ENCODE data around the gene RNF17. TPM values are rescaled to one million over a fixed set of nuclear protein-coding genes. Genes with fewer than 3 reads are reported as not detected.

Gene RNF17
- total RNA-seq, 4 donors from 2014 or later: 0.42 TPM; not detected in 3

- H3K36me3 ChIP-seq: no peaks in the 10 kb centered on the region
- TF ChIP-seq POLR2AphosphoS5 (IDR thresholded peaks at IDR 0.05): no peak
- no peak for TF ChIP-seq POLR2A (IDR thresholded peaks at IDR 0.05)
- no peak for TF ChIP-seq EP300 (IDR thresholded peaks at IDR 0.05)
- TF ChIP-seq CTCF (IDR thresholded peaks at IDR 0.05): no peak
- no peak overlapping the region for H3K4me3 ChIP-seq
- no peak for ATAC-seq
- H3K9me3 ChIP-seq: no peaks in the 10 kb centered on the region
- peaks cover 24% of the 10 kb centered on the region for H3K27me3 ChIP-seq
- no peaks in the 10 kb centered on the region for H3K4me1 ChIP-seq
- H3K27ac ChIP-seq: no peak overlapping the region
- 100% methylated on average over 2 of the region's 12 CpGs; no CpG with 5 or more reads in 1 of the 2 donors for WGBS, 2 donors (ENCODE audit: low coverage in 1 of 2)
Measured at GRCh38 chr13:24740014-24740890, 23.7 kb upstream of the RNF17 start.

DNA sequence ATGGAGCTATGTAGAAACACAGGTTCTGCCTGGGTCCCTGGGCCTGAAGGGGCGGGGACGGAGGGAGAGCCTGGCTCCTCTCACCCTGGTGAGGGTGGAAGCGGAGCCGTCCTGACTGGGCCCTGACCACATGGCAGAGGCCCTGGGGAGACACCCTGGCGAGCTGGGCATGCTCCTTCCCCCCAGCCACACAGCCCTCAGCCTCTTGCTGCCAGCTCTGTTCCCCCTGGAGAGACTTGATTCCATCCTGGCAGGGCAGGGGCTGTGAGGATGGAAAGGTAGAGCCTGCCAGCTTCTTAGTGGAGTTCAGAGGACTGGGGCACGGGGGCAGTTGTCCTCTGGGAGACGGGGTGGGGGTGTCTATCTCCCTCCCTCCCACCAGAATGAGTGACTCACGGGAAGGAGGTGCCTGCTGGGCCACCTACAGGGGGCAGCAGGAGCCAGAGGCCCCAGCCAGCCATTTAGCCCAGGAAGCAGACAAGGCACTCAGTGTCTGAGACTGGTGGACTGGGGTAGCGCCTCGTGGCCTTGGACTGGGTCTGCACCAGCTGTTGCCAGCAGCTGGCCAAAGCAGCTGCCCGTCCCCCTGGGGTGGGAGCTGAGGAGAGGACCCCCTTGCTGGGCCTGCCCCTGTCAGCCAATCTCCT lies 22.8 kb upstream of the RNF17 start:
- H3K27me3 ChIP-seq: peaks cover 33% of the 10 kb centered on the region

DNA sequence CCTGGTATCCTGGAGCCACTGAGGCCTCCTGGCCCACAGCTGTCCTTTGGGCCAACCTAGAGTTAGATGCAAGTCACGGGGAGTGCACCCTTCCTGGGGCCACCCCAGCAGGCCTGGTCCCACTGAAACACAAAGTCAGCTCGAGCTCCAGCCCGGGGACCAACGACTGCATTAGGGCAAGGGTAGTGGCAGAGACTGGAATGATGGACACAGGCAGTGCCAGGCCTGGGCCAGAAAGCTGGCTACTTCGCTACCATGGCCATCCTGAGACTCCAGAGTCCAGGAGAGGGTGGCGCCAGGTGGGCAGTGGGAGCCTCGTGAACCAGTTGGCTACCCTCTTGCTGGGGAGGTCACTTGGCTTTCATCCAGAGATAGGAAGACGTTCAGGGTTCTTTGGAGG lies 22.2 kb upstream of the RNF17 start:
- no peak overlapping the region for H3K4me3 ChIP-seq
- 0 to 42% methylated on average over 1 to 4 of the region's 8 CpGs for WGBS, 2 donors (ENCODE audit: low coverage in 1 of 2)
- H3K27me3 ChIP-seq: peaks cover 39% of the 10 kb centered on the region
- TF ChIP-seq POLR2A (IDR thresholded peaks at IDR 0.05) (no peak), POLR2AphosphoS5 (IDR thresholded peaks at IDR 0.05) (no peak), CTCF (IDR thresholded peaks at IDR 0.05) (no peak), EP300 (IDR thresholded peaks at IDR 0.05) (no peak)
- H3K36me3 ChIP-seq: no peaks in the 10 kb centered on the region
- H3K4me1 ChIP-seq: peaks cover 0 to 13% (median 3%) of the 10 kb centered on the region in 3 donors
- no peak for ATAC-seq
- H3K9me3 ChIP-seq: no peaks in the 10 kb centered on the region
- no peak overlapping the region for H3K27ac ChIP-seq

More for the DNA sequence above, 22.8 kb upstream of the RNF17 start:
- Histone ChIP-seq H3K27ac (no peak overlapping the region), H3K9me3 (no peaks in the 10 kb centered on the region), H3K4me1 (peaks cover 0 to 6% (median 0%) of the 10 kb centered on the region in 3 donors), H3K36me3 (no peaks in the 10 kb centered on the region), H3K4me3 (no peak overlapping the region)
- no peak for ATAC-seq
- WGBS, 2 donors (ENCODE audit: low coverage in 1 of 2): no CpG with 5 or more reads among the region's 11 CpGs
- TF ChIP-seq POLR2A (IDR thresholded peaks at IDR 0.05) (no peak), EP300 (IDR thresholded peaks at IDR 0.05) (no peak), CTCF (IDR thresholded peaks at IDR 0.05) (no peak), POLR2AphosphoS5 (IDR thresholded peaks at IDR 0.05) (no peak)

DNA sequence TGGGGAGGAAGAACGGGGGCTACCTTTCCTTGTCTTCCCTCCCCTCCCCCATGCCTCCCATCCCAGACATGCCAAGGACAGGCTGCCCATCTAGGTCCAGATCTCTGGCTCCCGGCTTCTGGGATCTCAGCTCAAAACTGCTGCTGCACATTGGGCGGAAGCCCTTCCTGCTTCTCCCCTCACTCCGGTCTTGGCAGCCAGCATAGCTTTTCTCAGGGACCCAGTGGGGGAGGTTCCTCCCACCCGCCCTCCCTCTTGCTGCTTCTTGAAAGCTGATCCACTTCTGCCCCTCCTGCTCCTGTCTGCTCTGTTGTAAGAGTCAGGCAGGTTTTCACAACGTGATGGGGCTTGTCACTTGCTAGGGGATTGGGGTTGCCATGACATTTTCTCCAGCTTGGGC lies 21.7 kb upstream of the RNF17 start:
- Histone ChIP-seq H3K9me3 (no peaks in the 10 kb centered on the region), H3K4me3 (no peak overlapping the region), H3K27ac (no peak overlapping the region), H3K4me1 (peaks cover 0 to 18% (median 7%) of the 10 kb centered on the region in 3 donors), H3K27me3 (peaks cover 44% of the 10 kb centered on the region), H3K36me3 (no peaks in the 10 kb centered on the region)
- no peak for ATAC-seq
- WGBS, 2 donors (ENCODE audit: low coverage in 1 of 2): 30% methylated on average over 2 of the region's 6 CpGs; no CpG with 5 or more reads in 1 of the 2 donors
- TF ChIP-seq POLR2A (IDR thresholded peaks at IDR 0.05): no peak
- no peak for TF ChIP-seq EP300 (IDR thresholded peaks at IDR 0.05)

GRCh38 chr13:24742977-24743376 lies 21.0 kb upstream of the RNF17 start:
- Histone ChIP-seq H3K27ac (no peak overlapping the region), H3K36me3 (no peaks in the 10 kb centered on the region), H3K4me1 (peaks cover 0 to 24% (median 8%) of the 10 kb centered on the region in 3 donors), H3K4me3 (no peak overlapping the region), H3K27me3 (peaks cover 51% of the 10 kb centered on the region), H3K9me3 (no peaks in the 10 kb centered on the region)
- no peak for TF ChIP-seq POLR2AphosphoS5 (IDR thresholded peaks at IDR 0.05)
- TF ChIP-seq POLR2A (IDR thresholded peaks at IDR 0.05): no peak
- TF ChIP-seq EP300 (IDR thresholded peaks at IDR 0.05): no peak
- no peak for TF ChIP-seq CTCF (IDR thresholded peaks at IDR 0.05)
- WGBS, 2 donors (ENCODE audit: low coverage in 1 of 2): no CpG with 5 or more reads among the region's 4 CpGs
- no peak for ATAC-seq

All from gastroesophageal sphincter (tissue), 4 donors.